Rectal smooth muscle tissue (tissue), 1 donor: Measurements from ENCODE around the gene NPHS2.
"Not testable (repeated sequence)": the region's sequence is repeated elsewhere in the genome, so short reads cannot be mapped to it uniquely, and the experiment has no call there.

Experiments used
- H3K27ac ChIP-seq: one replicate; pipeline ENCODE4 v1.7.0; 2013; ENCODE audit warnings: low read depth, low read length, inconsistent platforms
- H3K27me3 ChIP-seq: one replicate; pipeline ENCODE4 v1.7.0; 2013; ENCODE audit warnings: low read length; ENCODE audit not compliant: control insufficient read depth, insufficient read depth
- H3K36me3 ChIP-seq: one replicate; pipeline ENCODE4 v1.7.0; 2013; ENCODE audit warnings: low read length; ENCODE audit not compliant: control insufficient read depth, insufficient read depth
- H3K4me1 ChIP-seq: one replicate; pipeline ENCODE4 v1.7.0; 2013; ENCODE audit warnings: low read length; ENCODE audit not compliant: control insufficient read depth, insufficient read depth
- H3K4me3 ChIP-seq: one replicate; pipeline ENCODE4 v1.7.0; 2013; ENCODE audit warnings: low read length
- H3K9ac ChIP-seq: one replicate; pipeline ENCODE4 v1.7.0; 2013; ENCODE audit warnings: low read length

Gene NPHS2

DNA sequence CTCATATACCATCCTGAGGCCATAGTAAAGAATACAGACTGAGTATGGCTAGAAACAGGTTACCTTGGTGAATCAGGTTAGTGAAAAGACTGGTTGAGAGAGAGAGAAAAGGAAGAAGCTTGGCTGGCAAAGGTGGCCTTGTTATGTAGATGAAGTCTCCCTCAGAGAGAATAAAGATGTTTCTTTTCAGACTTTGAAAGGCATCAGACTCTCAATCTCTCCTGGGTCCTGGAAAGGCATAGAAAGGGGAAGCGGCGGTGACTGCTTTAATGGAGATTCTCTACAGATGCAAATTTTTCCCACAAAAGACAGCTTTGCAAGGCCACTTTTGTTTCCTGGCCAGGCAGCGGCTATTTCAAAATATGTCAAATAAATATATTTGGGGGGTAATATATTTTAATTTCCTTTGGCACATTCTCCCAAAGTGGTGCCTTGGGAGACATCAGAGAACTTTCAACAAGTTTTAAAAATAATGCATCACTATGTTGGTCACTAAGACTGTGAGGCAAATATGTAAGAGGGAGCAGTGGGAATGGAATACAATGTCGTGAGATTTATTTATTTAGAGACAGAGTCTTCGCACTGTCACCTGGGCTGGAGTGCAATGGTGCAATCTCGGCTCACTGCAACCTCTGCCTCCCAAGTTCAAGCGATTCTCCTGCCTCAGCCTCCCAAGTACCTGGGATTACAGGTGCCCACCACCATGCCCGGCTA, 46.1 kb downstream of the NPHS2 start:
- no peaks in the 10 kb centered on the region for H3K27me3 ChIP-seq
- H3K4me1 ChIP-seq = no peaks in the 10 kb centered on the region
- no peaks in the 10 kb centered on the region for H3K36me3 ChIP-seq

DNA sequence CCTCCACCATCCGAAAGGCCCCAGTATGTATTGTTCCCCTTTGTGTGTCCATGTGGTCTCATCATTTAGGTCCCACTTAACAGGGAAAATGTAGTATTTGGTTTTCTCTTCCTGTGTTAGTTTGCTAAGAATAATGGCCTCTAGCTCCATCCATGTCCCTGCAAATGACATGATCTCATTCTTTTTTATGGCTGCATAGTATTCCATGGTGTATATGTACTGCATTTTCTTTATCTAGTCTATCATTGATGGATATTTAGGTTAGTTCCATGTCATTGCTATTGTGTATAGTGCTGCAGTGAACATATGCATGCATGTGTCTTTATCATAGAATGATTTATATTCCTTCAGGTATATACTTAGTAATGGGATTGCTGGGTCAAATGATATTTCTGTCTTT, 57.2 kb downstream of the NPHS2 start:
- not testable (repeated sequence) for H3K9ac ChIP-seq, H3K27me3 ChIP-seq, H3K36me3 ChIP-seq, H3K27ac ChIP-seq, H3K4me1 ChIP-seq, H3K4me3 ChIP-seq

More for the DNA sequence above, 46.1 kb downstream of the NPHS2 start:
- Histone ChIP-seq H3K9ac (no peak overlapping the region), H3K4me3 (no peak overlapping the region), H3K27ac (no peak overlapping the region)

DNA sequence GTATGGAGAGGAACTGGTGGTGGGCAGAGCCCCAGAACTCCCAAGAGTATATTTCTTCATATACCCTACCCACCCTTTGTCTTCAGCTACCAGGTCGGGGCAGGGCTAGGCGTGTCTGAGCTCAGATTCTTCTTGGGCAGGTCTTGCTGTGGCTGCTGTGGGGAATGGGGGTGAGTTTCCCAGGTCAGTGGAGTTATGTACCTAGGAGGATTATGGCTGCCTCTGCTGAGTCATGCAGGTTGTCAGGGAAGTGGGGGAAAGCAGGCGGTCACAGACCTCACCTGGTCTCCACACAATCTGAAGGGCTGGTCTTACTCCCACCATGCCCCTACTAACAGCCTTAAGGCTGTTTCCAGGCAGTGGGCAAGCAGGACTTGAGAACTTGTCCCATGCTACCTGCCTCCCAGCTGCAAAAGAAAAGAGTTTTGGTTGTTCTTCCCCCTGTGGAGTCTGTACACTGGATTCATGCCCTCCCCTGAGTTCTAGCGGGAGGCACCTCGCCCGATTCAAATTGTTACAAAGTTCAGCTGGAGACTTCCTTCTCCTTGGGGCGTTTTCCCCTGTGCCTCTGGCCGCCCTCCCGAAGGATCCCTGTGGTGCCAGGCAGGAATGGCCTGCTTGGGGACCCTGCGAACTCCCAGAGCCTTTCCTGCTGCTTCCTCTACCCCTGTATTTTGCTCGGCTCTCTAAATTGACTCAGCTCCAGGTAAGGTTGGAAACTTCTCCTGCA, 58.6 kb downstream of the NPHS2 start:
- H3K4me3 ChIP-seq = no peak overlapping the region
- H3K9ac ChIP-seq = no peak overlapping the region
- no peaks in the 10 kb centered on the region for H3K36me3 ChIP-seq
- no peaks in the 10 kb centered on the region for H3K27me3 ChIP-seq
- no peaks in the 10 kb centered on the region for H3K4me1 ChIP-seq
- H3K27ac ChIP-seq = no peak overlapping the region

DNA sequence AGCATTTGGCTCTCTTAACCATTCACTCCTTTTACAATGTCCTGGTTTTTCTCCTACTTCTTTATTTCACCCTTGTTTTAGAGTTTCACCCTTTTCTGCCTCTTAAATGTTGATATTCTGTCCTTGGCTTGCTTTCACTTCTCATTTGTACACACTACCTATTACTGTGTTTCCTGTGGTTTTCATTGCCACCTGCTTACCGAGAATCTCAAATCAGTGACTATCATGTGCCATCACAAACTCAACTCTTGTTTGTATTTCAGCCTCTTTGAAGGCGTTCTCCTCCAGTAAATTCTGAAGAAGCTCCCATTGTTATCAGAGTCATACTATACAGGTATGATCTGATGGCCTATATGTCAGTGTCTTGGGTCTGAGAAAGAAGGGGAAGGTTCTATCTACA, 65.7 kb downstream of the NPHS2 start:
- Histone ChIP-seq H3K4me3 (no peak overlapping the region), H3K4me1 (no peaks in the 10 kb centered on the region), H3K9ac (no peak overlapping the region), H3K27ac (no peak overlapping the region), H3K27me3 (no peaks in the 10 kb centered on the region), H3K36me3 (no peaks in the 10 kb centered on the region)

DNA sequence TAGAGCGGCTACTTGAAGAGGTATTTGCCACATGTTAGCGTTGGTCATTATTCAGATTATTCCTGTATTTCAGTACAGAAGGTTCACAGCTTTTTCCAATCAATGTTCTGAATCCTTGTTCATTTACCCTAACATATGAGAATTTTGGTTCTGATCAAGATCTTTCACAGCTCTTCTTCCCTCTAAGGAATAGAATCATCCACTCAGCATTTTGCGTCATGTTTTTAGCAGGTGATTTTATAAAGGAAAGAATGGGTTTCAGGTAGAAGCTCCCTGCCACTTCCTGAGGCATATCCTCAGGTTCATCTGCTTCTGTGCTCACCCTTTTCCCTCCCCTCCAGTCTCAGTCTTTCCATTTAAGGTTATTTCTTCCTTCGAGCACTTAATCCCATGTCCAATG, 66.4 kb downstream of the NPHS2 start:
- Histone ChIP-seq H3K4me1 (no peaks in the 10 kb centered on the region), H3K27ac (no peak overlapping the region), H3K4me3 (no peak overlapping the region), H3K9ac (no peak overlapping the region), H3K27me3 (no peaks in the 10 kb centered on the region), H3K36me3 (no peaks in the 10 kb centered on the region)

DNA sequence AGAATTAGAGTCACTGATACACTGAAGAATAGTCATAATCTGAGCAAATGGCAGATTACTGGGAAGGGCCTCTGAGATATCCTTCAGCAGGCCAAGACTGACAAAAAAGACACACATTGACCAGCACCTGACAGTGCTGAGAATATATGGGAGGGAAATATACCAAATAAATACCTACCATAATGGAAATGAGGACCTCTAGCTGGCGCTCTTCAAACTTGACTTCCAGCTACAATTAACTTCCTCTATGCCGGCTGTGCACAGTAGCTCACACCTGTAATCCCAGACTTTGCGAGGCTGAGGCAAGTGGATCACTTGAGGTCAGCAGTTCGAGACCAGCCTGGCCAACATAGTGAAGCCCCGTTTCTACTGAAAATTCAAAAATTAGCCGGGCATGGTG, 69.5 kb downstream of the NPHS2 start:
- no peak overlapping the region for H3K9ac ChIP-seq
- H3K36me3 ChIP-seq = no peaks in the 10 kb centered on the region
- H3K27me3 ChIP-seq = no peaks in the 10 kb centered on the region
- H3K4me3 ChIP-seq = no peak overlapping the region
- no peak overlapping the region for H3K27ac ChIP-seq
- H3K4me1 ChIP-seq = no peaks in the 10 kb centered on the region
